NOMO-1 treated with dmso at 0.1 percent for 144 hours (cell line): Measurements from ENCODE around the gene GALC.

ENCODE experiments used
- DNase-seq: peaks from one replicate; lab custom pipeline; 2025; ENCODE audit not compliant: unreplicated experiment; lab: John Stamatoyannopoulos, UW

The GALC gene

DNA sequence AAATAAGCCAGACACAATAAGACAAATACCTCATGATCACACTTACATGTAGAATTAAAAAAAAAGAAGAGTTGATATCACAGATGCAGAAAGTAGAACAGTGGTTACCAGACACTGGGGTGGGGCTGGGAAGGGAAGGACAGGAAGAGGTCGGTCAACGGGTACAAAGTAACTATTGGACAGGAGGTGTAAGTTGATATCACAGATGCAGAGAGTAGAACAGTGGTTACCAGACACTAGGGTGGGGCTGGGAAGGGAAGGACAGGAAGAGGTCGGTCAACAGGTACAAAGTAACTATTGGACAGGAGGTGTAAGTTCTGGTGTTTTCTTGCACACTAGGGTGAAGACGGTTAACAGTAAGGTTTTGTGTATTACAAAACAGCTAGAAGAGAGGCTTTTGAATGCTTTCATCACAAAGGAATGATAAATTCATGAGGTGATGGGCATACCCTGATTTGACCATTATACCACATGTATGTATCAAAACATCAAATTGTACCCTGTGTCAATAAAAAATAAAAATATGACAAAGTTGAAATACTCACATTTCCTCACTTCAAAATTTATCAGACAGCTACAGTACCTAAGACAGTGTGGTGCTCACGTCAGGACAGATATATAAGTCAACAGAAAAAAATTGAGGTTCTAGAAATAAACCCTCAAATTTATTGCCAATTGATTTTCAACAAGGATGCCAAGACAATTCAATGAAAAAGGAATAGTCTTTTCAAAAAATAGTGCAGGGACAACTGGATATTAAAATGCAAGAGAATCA, 32.8 kb downstream of the GALC start:
- no peak for DNase-seq

DNA sequence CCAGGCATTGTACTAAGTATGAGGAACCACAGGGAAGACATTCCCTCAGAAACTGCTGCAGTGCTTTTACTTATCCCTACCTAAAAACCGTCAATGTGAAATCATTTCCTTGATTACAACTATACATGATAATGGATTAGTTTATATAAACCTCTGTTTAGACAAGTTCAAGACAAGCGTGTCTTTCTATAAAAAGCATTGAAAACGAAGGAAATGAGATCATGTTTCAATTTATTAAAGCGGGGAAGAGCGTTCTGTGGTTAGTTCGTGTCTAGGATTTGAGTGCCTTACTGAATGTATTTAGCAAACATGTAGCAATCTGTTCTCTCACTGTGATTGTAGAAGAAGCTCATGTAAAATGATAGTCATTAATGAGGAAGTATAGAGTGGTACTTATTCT, 37.5 kb downstream of the GALC start:
- DNase-seq: no peak

DNA sequence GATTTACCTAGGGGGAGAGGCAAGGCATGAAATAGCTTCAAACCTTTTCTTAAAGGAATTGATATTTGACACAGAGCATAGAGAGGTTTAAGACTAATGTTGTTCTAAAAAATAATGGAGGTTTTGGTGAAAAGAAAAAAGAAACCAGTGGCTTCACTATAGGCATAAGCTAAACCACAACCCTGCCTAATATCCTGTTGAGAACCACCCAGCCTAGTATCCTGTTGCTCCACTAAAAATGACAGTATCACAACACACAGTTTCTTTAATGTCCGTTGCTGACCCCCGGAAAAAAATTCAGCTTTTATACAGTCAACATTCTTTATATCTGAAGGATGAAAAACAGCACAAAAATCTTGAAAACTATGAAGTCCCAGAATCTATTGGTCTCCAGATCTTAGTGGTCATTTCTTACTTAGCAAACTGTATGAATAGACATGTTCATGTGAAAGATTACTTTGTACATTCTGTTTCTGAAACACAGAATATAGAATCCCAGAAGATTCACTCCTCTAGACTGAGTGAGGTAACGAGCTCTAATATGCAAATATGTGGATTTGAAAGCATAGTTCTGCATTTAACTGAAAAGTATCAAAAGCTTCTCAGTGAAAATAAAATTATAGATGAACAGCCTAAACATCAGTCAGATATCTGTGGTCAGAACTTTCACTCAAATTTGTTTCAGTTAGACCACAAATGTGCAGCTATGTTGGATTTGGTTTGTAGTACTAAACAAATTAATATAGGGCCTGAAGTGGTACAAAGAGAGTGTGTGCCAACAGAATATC, 40.5 kb downstream of the GALC start:
- peak; percentile 3 for DNase-seq

DNA sequence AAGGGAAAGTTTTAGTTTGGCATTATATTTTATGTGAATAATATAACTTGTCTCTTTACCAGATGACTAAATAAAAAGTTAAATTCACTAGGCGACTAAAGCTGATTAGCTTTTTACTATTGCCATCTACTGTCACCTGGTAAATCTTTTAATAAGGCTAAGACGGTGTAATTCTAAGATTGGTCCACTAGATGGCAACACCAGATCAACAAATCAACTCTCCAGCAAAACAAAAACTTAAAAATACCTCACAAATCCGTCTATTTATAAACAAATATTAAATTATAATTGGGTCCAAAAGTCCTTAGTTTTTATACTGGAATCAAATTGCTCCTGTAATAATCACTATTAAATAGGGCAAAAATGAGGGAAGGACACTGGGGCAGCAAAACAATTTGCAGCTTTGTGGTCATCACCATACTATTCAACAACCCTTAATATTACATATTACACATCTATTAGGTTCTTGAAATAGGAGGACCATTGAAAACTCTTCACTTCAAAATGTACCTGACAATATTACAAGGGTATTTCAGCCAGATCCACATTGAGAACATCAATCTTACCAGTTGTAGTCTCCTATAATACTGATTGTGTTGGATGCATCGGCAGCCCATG, 47.9 kb downstream of the GALC start:
- DNase-seq: no peak

DNA sequence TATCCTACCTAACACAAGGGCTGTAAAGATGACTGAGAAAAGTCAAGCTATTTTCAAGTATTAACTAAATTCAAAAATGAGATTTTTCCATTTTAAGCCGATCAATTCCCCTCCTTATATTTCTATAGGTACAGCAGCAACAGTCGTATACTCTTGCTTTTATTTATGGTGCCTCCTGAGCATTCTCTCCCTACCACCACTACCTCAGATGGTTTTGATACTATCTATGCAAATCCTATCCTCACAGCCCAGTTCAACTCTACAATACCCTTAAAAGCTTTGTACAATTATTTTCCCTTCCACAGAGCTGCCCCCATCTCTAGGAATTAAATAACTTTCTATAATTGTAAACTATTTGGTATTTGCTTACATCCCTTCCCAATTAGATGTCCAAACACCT, 52.1 kb downstream of the GALC start:
- no peak for DNase-seq

DNA sequence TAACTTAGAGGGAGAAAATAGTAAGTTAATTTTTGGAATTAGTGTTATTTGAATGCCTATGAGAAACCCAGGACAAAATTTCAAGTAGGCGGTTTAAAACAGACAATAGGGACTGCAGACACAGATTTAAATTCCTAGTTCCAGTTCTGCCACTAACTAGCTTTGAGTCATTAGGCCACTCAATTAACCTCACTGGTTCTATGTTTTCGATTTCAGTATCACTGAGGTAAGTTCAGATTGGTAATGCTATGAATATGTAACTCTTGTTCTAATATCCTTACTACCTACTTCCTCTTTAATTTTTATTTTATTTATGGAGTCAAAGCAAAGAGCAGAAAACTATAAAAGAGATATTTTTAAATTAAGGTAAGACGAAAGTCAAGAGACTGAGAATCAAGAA, 52.6 kb downstream of the GALC start:
- DNase-seq: no peak

GRCh38 chr14:87935886-87936285, 57.1 kb downstream of the GALC start:
- DNase-seq: no peak

DNA sequence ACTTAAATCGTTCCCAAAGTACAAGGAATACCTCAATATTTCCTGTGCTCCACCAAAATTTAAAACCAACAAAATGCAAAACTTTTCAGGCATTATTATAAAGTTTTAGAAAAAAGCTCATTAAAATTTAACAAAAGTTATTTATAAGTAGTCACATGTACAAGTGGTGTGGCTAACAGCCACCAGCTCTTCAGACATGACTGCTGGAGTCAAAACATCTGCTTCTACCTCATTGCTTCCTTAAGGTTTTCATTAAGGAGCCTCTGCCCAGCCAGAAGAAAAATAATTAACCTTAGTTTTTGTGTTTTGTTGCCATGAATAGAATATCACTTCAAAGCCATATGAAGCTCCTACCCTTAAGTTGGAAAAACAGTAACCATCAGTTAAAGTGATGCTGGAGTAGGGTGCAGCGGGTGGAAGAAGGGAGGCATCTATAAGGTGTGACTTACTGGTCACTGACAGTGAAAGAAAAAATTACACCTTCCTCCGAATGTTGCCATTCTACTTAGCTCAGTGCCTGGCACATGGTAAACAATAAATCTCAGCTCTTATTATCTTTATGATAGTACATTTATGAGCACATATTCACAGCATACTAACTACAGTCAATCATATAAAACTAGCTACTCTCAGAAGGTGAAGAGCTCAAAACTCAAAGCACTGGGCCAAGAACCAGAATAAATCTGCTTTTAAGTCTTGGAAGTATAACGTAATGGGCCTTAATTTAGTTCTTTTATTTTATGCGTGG, 57.7 kb downstream of the GALC start:
- no peak for DNase-seq

DNA sequence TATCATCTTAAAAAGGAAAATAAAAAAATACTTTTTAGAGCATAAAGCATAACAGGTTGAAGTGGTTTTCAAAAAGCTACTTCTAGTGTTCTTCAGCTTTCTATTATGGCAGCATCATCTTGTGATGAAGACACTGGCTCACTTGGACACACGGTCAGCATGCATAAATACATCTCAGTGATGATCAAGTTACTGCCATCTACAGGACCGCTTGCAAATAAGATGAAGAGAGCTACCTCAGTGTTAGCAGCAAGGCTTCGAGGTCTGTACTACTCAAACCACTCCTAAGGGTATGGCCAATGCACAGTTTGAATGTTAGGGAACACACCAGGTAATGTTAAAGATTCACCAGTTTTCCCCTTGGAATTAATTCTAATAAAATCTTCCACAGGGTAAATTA, 58.8 kb downstream of the GALC start:
- DNase-seq: no peak

GRCh38 chr14:87916886-87917275, 76.1 kb downstream of the GALC start:
- DNase-seq: no peak

- no peak for DNase-seq
These were observed 76.7 kb downstream of the GALC start for GRCh38 chr14:87916103-87916885.

DNA sequence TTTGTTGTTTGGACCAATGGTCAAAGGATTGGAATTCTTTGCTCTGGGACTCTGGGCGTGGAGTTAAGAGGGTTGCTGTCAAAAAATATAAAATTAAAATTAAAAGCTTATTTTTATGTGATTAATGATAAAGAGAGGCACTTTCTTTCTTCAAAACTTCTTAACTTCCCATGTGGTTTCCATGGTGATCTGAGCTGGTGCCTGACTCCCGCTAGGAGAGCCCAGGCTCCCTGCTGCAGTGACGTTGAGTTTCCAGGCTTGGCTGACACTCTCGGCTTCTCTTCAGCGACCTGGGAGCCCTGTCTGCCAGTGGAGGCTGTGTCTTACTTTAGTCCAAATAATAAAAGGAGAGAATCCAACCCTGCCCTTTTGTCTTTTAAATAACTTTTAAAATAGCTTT, 84.4 kb downstream of the GALC start:
- no peak for DNase-seq

DNA sequence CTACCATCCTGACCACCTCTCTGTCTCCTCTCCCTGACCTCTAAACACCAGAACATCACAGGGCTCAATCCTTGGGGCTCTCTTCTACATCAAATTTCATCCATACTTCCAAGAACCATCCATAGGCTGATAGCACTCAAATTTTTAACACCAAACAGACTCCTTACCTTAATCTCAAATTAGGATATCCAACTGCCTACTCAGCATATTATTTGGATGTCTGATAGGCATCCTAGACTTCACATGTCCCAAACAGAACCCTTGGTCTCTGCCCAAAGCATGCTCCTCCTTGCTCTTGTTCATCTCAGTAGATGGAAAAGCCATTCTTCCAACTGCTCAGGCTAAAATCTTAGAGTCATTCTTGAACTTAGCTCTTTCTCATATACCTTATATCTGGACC, 91.3 kb downstream of the GALC start:
- DNase-seq: no peak

DNA sequence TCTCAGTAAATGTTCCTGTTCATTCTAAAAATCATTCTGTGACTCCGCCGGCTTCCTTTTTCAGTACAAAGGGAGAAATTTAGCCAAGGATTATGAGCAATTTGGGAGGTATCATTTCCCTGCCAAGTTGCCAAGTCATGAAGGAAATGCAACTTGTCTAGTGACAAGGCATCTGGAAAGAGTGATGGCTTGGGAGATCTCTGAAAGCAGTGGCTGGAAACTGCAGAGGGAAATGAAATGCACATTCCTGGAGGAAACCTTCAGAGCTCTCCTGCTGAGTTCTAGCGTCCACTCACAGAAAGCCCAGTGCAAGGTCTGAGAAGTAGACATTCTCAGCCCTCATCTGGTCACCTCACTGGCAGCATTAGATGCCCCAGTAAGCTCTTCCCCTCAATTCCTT, 91.7 kb downstream of the GALC start:
- no peak for DNase-seq

DNA sequence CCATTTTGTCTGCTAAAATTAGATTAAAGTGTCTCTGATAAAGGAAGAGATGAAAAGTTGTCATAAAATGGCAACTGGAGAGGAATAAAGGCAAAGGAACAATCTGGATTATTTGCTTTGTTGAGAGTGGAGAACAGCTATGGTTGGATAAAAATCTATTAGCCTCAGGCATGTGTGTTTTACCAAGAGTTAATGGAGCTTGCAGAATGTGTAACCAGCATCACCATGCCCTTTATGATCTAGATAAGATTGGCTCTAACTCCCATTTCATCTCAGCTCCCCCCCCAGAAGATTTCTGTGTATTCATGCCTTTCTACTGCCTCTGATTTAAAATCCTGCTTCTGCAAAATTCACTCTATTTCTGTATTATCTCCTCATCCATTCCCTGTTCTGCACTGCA, 93.8 kb downstream of the GALC start:
- DNase-seq: no peak

- DNase-seq: no peak
These were observed 94.7 kb downstream of the GALC start for GRCh38 chr14:87898301-87898700.

DNA sequence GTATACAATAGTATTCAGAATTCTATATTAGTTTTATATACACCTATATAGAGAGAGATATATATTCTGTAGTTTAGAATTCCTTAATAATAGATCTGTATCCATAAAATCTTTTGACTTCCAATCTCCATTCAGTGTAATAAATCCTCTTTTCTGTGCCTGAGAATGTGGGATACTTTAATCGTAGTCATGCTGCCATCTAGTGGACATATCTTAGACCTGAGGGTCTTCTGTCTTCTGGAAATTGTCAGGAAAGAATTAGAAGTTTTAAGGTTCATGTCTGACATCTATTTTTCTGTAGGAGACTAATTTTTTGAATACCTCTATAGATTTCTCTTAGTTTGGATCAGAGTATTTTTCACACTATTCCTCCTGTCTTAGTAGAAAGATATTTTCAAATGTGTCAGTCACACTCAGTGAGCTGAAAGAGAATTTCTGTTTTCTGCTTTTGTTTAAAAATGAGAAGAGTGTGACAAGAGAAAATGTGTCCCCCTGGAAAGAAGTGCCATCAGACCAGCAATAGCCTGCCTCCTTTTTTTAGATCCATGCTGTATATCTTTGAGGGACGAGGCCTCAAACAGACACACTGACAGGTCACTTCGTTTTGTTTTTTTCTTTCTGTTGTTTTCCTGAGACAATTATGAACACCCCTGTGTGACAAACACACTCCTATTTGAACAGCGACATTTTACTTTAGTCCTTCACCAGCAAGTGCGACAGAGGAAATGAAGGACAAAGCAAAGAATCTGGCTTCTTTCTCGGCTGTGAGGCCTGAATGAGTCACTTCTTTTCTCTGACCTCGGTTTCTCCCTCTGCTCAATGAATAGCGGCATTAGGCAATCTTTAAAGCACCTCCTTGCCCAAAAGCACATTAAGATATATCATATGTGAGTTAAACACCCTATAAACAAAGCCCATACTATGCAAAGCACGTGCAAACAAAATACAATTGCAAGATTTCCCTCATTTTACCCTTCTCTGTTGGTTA, 96.3 kb downstream of the GALC start:
- peak; percentile 0 for DNase-seq

GRCh38 chr14:87894920-87895319, 98.1 kb downstream of the GALC start:
- no peak for DNase-seq

DNA sequence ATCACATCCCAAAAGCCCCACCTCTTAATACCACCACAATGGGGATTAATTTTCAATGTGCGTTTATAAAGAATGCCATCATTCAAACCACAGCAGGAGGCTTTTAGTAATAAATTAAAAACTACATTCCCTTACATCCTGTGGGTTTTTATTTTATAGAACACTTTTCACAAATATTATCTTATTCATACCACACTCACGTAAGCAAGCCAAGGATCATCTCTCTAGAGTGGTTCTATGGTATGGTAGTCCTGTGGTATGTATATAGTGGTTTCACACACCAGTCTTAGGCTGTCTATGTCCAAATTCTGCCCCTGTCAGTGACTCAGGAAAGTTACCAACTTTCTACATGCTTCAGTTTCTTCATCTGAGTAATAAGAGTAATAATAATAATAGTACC, 100.2 kb downstream of the GALC start:
- no peak for DNase-seq
